AG04450 (cell line): ENCODE measurements around the gene HACL1. TPM values are rescaled to one million over a fixed set of nuclear protein-coding genes. Genes with fewer than 3 reads are reported as not detected.
"Not testable (repeated sequence)": the region's sequence is repeated elsewhere in the genome, so short reads cannot be mapped to it uniquely, and the experiment has no call there.

Experiments
- CTCF ChIA-PET: fragments of 300-600, 350-600 bp; formaldehyde crosslinking; extraction: SDS; loops from one replicate; lab custom pipeline; 2022; ENCODE audit warnings: antibody characterized with exemption, inconsistent platforms; lab: Charles Lee
- POLR2A ChIA-PET: fragments of 350-600 bp; formaldehyde crosslinking; extraction: SDS; loops from one replicate; lab custom pipeline; 2021; ENCODE audit warnings: antibody characterized with exemption, inconsistent platforms; lab: Yijun Ruan, JAX
- DNase-seq: peaks from one replicate; pipeline ENCODE4 v3.0.0-alpha.2; 2011; ENCODE audit warnings: low read depth, low spot score
- H3K27ac ChIP-seq: one replicate; pipeline ENCODE4 v1.5.1; 2012; ENCODE audit warnings: low read depth, low read length, control low read depth
- H3K27me3 ChIP-seq: one replicate; pipeline ENCODE4 v1.6.0; 2012; ENCODE audit warnings: low read length; ENCODE audit not compliant: control insufficient read depth, insufficient read depth
- H3K4me3 ChIP-seq: 2 replicates; pipeline ENCODE4 v1.5.1; 2011; ENCODE audit warnings: mild to moderate bottlenecking, low read depth, low read length, control low read depth
- H3K9me3 ChIP-seq: 2 replicates; pipeline ENCODE4 v1.5.1; 2012; ENCODE audit warnings: low read length; ENCODE audit not compliant: control insufficient read depth, insufficient read depth
- CTCF ChIP-seq: IDR thresholded peaks from 2 replicates; pipeline ENCODE4 v1.5.1; 2011; ENCODE audit warnings: low read depth, low read length, control low read depth, inconsistent platforms
- polyA plus RNA-seq: library from polyadenylated mRNA; depleted of rRNA; stranded (reverse); fragments of >200 nt; gene quantifications from 2 replicates; pipeline ENCODE4 v1.2.3, GENCODE V29; 2011

HACL1 gene
- polyA plus RNA-seq, 1 experiment, result 22.0 TPM

GRCh38 chr3:15535732-15536131 is 65.6 kb downstream of the HACL1 start:
- ChIA-PET CTCF (interaction anchor here (1.2 kb wide), 1 partner anchor 203 kb away, joined by 4 read pairs; no protein-coding TSS in a partner anchor), POLR2A (no interaction called here)
- H3K9me3 ChIP-seq, result no peaks in the 10 kb centered on the region
- H3K4me3 ChIP-seq, result no peak overlapping the region
- no peaks in the 10 kb centered on the region for H3K27me3 ChIP-seq
- TF ChIP-seq CTCF, result no peak
- no peak overlapping the region for H3K27ac ChIP-seq
- no peak for DNase-seq

- H3K9me3 ChIP-seq, DNase-seq, POLR2A ChIA-PET, H3K4me3 ChIP-seq, H3K27ac ChIP-seq, H3K27me3 ChIP-seq: not testable (repeated sequence)
- CTCF ChIA-PET, result interaction anchor here (0.6 to 0.9 kb wide), 2 partner anchors 64 to 265 kb away, joined by 4 read pairs; no protein-coding TSS in a partner anchor
Observed at GRCh38 chr3:15532614-15533013, 68.8 kb downstream of the HACL1 start.

- CTCF ChIA-PET, result no interaction called here
Observed at GRCh38 chr3:15531346-15531745, 70.0 kb downstream of the HACL1 start.

GRCh38 chr3:15528854-15529537 is 72.4 kb downstream of the HACL1 start:
- no peaks in the 10 kb centered on the region for H3K27me3 ChIP-seq
- DNase-seq, result no peak
- no peak overlapping the region for H3K27ac ChIP-seq
- no peak overlapping the region for H3K4me3 ChIP-seq
- no peaks in the 10 kb centered on the region for H3K9me3 ChIP-seq
- POLR2A ChIA-PET, result no interaction called here
- TF ChIP-seq CTCF, result no peak
- CTCF ChIA-PET, result interaction anchor here (1.1 kb wide), 1 partner anchor 124 kb away, joined by 3 read pairs; no protein-coding TSS in a partner anchor

More at GRCh38 chr3:15531346-15531745, 70.0 kb downstream of the HACL1 start:
- no peak for DNase-seq
- TF ChIP-seq CTCF, result no peak
- no peak overlapping the region for H3K27ac ChIP-seq
- POLR2A ChIA-PET, result no interaction called here
- H3K9me3 ChIP-seq, result no peaks in the 10 kb centered on the region
- H3K27me3 ChIP-seq, result no peaks in the 10 kb centered on the region
- no peak overlapping the region for H3K4me3 ChIP-seq

- no peak overlapping the region for H3K27ac ChIP-seq
- CTCF ChIA-PET, result interaction anchor here (1.0 kb wide), 2 partner anchors 11 to 30 kb away, joined by 5 to 7 read pairs; no protein-coding TSS in a partner anchor
- no peak overlapping the region for H3K4me3 ChIP-seq
- H3K9me3 ChIP-seq, result no peaks in the 10 kb centered on the region
- no peaks in the 10 kb centered on the region for H3K27me3 ChIP-seq
- TF ChIP-seq CTCF, result peak; percentile 33
- no peak for DNase-seq
- POLR2A ChIA-PET, result no interaction called here
Observed at GRCh38 chr3:15527031-15527459, 74.3 kb downstream of the HACL1 start.
